H54 (cell line): ENCODE measurements around the gene PALLD.
A peak's percentile ranks its signal among the peaks of the same experiment; 100 is the strongest.
"Not testable (repeated sequence)": the region's sequence is repeated elsewhere in the genome, so short reads cannot be mapped to it uniquely, and the experiment has no call there.

Experiments
- DNase-seq: peaks from one replicate; pipeline ENCODE4 v3.0.0; 2011; ENCODE audit warnings: low spot score, mixed read lengths; ENCODE audit not compliant: insufficient read length
- FAIRE-seq: peaks from 3 replicates; lab custom pipeline; 2011; peaks lifted over from hg19 to GRCh38; lab: Jason Lieb, UNC
- POLR2A ChIP-seq: IDR thresholded peaks from 2 replicates; pipeline ENCODE4 v1.6.1; 2011; ENCODE audit warnings: low read depth, mild to moderate bottlenecking, low read length

The PALLD gene

DNA sequence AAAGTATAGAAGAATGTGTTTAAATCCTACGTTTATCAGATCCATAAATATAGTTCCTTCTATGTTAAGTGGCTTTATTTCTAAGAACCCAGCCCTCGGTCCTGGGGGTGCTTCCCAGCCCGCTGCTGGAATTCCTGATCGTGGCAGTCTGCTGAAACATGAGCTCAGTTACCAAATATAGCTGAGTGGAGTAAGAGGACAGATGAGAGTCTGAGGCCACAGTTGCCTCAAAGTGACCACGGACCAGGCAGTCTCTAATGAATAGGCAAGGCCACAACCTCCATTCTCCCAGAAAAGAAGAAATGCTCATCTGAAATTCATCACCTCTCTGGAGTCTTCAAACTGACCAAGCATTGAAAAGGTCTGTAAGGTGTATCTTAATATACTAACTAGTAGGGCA is at the start of gene PALLD:
TSS of gene PALLD (plus strand) at position 219 of the 400 bp plus-strand sequence.
- FAIRE-seq (no peak), DNase-seq (no peak)

DNA sequence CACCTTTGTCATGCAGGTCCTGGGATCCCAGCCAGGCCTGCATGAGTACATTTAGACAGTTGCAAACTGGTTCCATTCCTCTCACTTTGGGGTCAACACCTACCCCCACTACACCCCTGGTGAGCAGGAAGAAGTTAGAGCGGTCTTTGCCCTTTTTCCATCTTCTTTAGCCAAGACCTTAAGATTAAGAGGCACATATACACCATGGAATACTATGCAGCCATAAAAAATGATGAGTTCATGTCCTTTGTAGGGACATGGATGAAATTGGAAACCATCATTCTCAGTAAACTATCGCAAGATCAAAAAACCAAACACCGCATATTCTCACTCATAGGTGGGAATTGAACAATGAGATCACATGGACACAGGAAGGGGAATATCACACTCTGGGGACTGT is 47.8 kb upstream of the PALLD start:
- FAIRE-seq, DNase-seq: not testable (repeated sequence)

More for the DNA sequence above, at the start of gene PALLD:
- no peak for TF ChIP-seq POLR2A

DNA sequence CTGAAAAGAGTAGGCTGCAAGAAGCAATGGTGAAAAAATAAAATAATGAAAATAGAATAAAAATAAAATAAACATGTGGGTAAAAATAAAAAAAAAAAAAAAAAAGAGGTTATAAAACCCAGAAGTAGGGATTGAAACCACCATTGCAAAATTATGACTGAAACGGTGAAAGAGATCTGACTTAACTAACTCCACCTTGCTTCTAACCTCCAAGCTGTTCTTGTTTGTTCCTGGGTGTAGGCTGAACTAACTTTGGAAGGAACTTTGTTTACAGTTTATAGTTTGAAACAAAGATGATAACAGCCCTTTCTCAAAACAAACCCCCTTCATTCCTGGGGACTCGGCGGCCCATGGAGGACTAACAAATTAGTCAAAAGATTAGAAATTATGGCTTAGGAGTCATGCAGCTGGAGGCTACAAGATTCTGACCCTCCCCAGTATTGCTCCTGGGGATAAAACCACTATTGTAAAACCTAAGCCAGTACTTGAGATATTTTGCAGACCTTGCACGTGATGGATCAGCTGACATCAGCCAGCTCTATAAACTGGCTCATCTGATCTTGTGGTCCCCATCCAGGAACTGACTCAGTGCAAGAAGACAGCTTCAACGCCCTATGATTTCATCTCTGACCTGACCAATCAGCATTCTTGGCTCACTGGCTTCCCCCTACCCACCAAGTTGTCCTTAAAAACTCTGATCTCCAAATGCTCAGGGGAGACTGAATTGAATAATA is 47.0 kb upstream of the PALLD start:
- TF ChIP-seq POLR2A = no peak
- FAIRE-seq (peak; percentile 11), DNase-seq (no peak)

DNA sequence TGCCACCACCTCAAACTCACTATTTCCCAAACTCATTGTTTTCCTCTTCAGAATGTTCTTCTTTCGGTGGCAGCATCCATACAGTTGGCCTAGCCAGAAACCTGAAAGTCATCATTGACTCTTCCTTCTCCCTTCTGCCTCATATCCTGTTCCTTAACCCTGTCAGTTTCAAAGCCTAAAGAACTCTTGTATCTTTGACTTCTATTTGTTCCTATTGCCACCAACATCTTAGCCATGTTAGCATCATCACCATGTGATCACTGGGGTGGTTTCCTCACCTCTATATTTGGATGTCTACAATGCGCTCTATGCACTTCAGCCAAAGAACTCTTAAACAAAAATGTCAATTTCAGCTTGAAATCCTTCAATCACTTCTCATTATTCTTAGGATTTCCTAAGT is 45.5 kb upstream of the PALLD start:
- FAIRE-seq (no peak), DNase-seq (no peak)
- TF ChIP-seq POLR2A = no peak

DNA sequence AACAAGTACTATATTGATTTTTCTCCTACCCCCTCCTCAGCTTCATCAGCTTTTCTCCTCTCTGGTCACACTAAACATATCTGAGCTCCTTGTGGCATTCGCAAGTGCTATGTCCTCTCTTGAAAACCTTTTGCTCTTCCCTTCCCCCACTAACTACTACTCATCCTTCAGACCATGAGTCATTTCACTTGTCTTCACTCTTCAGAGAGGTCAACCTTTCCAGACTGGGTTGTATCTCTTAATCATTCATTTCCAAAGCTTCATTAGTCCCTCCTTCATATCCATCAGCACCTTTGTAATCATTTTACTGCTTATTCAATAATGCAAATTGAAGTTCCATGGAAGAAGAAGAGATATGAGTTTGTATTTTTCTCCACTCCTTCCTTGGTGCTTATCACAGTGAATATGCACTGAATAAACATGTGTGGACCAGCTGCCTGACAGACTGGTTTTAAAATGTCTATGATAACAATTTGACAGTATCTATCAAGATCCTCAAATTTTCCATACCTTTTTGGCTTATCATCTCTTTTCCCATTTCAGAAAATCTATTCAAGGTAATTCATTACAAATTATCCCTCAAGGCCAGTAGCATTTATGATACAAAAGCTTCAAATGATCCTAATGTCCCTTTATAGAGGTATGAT is 45.0 kb upstream of the PALLD start:
- no peak for DNase-seq
- TF ChIP-seq POLR2A = no peak

DNA sequence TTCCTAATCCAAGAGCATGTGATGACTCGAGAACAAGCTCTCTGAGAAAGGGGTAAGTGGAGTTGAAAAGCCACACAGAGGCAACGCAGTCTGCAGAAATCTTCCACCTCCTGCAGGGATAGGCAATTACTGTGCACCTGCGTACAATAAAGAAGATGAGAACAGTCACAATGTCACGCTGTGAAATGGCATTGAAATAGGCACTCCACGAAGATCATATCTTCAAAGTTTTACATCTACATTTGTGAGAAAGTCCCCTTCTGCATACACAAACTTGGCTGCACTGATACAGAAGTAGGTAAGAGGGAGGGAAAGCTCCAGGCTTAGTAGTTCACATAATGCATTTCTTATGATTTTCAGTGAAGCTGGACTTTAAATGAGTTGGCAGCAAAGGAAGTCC is 43.7 kb upstream of the PALLD start:
- no peak for TF ChIP-seq POLR2A
- DNase-seq (no peak), FAIRE-seq (no peak)

More for the DNA sequence above, 45.0 kb upstream of the PALLD start:
- no peak for FAIRE-seq

DNA sequence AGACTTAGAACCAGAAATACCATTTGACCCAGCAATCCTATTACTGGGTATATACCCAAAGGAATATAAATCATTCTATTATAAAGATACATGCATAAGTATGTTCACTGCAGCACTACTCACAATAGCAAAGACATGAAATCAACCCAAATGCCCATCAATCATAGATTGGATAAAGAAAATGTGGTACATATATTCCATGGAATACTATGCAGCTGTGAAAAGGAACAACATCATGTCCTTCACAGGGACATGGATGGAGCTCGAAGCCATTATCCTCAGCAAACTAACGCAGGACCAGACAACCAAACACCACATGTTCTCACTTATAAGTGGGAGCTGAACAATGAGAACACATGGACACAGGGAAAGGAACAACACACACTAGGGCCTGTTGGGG is 38.6 kb upstream of the PALLD start:
- not testable (repeated sequence) for FAIRE-seq, DNase-seq

DNA sequence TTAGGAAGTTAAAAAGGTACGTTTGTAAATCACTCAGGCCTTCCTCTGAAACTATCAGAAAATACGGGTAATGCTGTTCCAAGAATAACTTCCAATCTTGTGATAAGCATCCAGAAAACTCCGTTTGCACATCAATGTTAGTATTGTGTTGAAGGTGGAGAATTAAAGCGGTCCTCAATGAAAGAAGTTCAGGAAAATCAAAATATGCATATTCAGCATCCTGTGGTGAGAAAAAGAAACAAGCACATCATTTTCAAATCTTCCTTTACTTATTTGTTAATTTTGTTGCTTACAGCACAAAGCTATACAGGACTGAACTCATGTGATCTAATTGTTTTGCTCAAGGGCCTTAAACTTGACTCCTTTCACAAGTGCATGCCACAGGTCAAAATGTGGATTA is 35.0 kb upstream of the PALLD start:
- FAIRE-seq (no peak), DNase-seq (no peak)
- no peak for TF ChIP-seq POLR2A

DNA sequence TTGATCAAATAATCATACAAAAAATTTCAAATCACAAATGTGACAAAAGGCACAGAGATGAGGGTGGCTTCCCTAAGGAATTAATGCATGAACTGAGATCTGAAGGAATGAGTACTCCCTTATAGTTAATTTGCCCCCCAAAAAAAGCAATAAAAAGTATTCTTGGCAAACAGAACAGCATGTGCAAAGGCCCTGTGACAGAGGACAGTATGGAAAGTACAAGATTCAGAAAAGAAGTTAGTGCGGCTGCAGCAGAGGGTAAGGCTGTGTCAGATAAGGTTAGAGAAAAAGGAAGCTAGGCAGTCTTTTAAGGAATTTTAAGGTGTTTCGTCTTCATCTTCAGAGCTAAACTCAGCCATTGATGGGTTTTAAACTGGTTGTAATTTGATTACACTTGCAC is 23.9 kb upstream of the PALLD start:
- FAIRE-seq (no peak), DNase-seq (no peak)
- no peak for TF ChIP-seq POLR2A

DNA sequence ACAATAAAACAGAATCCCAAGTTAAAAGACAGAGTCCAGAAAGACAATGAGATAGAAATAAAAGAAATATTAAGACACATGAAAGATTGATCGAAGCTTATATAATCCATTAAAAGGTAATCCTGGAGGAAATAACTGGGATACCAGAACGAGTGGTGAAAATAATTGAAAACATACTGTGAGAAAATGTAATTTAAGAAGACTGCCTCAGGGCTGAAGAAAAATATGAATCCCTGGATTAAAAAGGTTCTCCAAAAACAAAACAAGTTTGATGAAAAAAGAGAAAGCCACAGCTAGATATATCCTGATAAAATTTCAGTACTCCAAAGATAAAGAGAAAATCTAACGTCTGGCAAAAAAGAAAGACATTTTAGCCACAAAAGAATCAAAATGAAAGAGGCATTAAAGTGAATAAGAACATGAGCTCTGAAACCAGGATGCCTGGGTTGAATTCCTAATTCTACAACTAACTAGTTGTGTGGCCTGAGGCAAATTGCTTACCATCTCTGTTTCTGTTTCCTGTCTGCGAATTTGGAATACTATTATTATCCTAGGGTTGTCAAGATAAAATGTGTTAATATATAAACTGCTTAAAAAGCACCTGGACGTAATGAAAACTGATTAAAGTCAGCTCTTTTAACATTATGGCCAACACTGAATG is 22.1 kb upstream of the PALLD start:
- no peak for TF ChIP-seq POLR2A
- FAIRE-seq = no peak
- no peak for DNase-seq

DNA sequence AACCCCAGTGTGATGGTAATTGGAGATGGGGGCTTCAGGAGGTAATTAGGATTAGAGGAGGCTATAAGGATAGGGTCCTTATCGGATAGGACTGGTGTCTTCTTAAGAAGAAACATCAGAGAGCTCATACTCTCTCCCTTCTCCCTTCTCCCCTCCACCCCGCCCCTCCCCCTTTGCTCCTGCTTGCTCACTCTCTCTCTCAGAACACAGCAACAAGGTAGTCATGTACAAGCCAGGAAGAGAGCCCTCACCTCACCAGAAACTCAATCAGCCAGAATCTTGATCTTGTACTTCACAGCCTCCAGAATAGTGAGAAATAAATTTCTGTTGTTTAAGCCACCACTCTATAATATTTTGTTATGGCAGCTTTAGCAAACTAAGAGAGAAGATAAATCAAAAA is 21.1 kb upstream of the PALLD start:
- no peak for FAIRE-seq

DNA sequence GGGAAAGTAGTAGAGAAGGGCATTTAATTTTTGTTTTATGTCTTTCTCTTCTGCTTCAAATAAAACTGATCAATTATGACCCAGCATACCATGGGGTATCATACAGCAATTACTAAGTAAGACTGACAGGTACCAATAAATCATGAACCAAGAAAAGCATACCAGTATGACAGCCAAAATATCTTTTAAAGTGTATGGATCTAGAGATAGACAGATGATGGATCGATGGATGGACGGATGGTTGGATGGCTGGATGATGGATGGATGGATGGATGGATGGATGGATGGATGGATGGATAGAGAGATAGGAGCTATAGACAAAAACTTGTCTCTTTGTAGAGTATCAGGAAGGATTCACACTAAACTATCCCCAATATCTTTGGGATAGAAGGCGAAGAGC is 18.0 kb upstream of the PALLD start:
- no peak for TF ChIP-seq POLR2A
- no peak for DNase-seq
- no peak for FAIRE-seq

More for the DNA sequence above, 21.1 kb upstream of the PALLD start:
- no peak for TF ChIP-seq POLR2A
- no peak for DNase-seq

DNA sequence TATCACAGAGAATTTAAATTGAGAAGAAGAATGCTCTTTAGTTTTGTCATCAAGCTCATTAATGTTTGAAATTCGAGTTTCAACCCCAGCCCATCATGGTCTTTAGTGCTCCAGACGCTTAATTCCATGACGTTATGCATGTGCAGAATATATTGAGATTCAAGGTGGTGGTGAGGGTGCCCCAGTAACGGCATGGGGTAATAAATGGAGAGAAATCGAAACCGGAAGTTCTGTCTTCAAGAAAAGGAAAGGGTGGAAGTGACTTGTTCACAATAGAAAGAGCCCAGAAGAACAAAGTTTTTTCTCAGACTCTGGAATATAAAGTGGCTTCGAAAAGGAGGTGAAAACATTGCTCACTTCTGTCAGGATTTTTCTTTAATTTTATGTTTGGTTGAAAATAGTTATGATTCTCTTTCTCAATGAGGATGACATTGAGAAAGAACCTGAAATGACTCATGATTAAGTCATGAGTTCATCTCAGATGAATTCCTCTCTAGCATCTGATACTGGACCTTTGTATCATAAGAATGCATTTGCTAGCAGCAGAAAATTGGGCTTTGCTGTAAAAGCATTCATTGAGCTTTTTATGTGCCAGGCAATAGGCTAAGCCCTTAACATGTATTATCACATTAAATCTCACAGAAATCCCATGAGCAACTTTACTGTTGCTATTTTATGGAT is 15.8 kb upstream of the PALLD start:
- TF ChIP-seq POLR2A = no peak
- FAIRE-seq (peak; percentile 76), DNase-seq (peak; percentile 20)

DNA sequence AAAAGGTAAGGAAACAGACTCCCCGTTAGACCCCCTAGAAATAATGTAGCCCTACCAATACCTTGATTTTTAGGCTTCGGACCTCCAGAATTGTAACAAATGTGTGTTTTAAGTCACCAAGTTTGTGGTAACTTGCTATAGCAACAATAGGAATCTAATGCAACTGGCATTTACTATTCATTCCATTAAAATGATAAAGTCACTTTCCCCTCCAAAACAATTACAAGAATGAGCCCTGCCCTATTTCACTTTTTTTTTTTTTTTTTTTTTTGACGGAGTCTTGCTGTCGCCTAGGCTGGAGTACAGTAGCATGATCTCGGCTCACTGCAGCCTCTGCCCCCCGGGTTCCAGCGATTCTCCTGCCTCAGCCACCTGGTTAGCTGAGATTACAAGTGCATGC is 13.0 kb upstream of the PALLD start:
- DNase-seq (no peak), FAIRE-seq (no peak)
- TF ChIP-seq POLR2A = no peak
